Measurements from ENCODE around the gene WNT5B.
A peak's percentile ranks its signal among the peaks of the same experiment; 100 is the strongest.

The WNT5B gene

DNA sequence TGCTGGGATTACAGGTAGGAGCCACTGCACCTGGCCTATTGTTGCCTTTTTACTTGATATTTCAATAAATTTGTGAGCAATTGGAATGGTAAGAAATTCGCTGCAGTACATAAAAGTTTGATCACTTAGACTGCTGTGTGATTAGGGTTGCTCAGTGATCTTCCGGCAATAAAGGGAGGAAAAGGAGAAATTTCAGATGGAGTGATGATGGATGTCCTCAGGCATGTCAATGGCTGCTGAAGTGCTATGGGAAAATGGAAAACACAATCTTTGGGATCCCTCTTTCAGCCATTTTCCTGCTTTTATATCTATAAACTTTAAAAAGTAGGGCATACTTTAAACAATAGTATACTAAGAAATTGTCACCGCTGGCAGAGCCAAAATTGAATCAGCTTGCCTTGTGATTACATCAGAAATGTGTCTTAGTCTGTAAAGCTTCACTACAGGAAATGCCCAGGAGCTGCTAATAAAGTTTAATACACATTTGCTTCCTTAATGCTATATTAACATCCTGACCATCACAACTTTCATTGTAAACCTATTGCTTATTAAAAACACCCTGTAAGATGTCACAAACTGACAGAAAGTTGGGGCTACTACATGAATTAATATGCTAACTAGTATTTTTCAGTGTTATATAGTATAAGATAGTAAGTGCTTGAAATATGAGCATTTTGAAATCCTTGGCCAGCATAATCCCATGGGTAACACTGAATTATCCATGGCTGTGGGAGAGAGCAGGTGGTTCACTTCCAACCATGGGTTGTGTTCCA lies 20.9 kb upstream of the WNT5B start:
- H3K4me3 ChIP-seq (ENCODE audit: low read depth, low read length): no peak overlapping the region
- peak; percentile 56 for DNase-seq (ENCODE audit: low read depth)
- TF ChIP-seq, protein P1, sequence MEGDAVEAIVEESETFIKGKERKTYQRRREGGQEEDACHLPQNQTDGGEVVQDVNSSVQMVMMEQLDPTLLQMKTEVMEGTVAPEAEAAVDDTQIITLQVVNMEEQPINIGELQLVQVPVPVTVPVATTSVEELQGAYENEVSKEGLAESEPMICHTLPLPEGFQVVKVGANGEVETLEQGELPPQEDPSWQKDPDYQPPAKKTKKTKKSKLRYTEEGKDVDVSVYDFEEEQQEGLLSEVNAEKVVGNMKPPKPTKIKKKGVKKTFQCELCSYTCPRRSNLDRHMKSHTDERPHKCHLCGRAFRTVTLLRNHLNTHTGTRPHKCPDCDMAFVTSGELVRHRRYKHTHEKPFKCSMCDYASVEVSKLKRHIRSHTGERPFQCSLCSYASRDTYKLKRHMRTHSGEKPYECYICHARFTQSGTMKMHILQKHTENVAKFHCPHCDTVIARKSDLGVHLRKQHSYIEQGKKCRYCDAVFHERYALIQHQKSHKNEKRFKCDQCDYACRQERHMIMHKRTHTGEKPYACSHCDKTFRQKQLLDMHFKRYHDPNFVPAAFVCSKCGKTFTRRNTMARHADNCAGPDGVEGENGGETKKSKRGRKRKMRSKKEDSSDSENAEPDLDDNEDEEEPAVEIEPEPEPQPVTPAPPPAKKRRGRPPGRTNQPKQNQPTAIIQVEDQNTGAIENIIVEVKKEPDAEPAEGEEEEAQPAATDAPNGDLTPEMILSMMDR (conservative IDR thresholded peaks at IDR 0.05; ENCODE audit: low read depth, low read length): no peak

DNA sequence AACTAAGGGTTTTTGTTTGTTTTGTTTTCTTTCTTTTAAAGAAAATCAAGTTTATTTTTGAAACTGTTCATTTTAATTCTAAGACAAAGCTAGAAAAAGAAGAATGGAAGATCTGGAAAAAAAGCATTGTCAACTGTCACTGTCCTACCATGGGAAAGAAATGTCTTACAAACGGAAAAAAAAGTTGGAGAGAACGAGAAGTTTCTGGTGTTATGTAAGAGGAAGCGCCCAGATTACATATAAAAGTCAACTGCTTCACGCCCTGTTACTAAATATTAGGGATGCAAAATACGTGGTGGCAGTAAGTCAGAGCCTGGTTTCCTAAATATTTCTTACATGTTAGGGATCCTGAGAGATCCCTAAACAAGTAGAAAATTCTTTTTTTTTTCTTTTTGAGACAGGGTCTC lies 20.3 kb upstream of the WNT5B start:
- no peak overlapping the region for H3K4me3 ChIP-seq (ENCODE audit: low read depth, low read length)

DNA sequence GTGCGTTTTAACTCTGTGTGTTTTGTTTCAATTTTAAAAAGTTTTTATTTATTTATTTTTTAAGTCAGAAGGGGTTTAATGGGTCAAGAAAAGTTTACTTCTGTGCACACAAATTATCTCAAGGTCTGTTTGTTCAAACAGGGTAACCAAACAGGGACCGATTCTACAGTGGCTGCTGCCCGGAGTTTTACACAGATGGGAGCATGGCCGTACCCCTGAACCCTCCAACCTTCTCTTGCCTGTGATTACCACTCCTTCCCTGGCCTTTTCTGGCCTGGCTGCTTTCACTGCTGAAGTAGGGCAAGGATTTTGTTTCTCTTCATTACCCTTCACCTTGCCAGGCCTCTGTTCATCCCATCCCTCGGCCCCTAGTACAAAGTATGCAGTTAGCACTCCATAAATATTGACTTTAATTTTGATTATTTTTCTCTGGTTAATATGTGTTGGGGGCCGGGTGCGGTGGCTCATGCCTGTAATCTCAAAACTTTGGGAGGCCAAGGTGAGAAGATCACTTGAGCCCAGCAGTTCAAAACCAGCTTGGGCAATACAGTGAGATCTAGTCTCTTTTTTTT lies 18.9 kb upstream of the WNT5B start:
- no peak for DNase-seq (ENCODE audit: low read depth)
- TF ChIP-seq, protein P1 (conservative IDR thresholded peaks at IDR 0.05; ENCODE audit: low read depth, low read length): no peak

More for the DNA sequence above, 20.3 kb upstream of the WNT5B start:
- no peak for DNase-seq (ENCODE audit: low read depth)
- TF ChIP-seq, protein P1 (conservative IDR thresholded peaks at IDR 0.05; ENCODE audit: low read depth, low read length): no peak

DNA sequence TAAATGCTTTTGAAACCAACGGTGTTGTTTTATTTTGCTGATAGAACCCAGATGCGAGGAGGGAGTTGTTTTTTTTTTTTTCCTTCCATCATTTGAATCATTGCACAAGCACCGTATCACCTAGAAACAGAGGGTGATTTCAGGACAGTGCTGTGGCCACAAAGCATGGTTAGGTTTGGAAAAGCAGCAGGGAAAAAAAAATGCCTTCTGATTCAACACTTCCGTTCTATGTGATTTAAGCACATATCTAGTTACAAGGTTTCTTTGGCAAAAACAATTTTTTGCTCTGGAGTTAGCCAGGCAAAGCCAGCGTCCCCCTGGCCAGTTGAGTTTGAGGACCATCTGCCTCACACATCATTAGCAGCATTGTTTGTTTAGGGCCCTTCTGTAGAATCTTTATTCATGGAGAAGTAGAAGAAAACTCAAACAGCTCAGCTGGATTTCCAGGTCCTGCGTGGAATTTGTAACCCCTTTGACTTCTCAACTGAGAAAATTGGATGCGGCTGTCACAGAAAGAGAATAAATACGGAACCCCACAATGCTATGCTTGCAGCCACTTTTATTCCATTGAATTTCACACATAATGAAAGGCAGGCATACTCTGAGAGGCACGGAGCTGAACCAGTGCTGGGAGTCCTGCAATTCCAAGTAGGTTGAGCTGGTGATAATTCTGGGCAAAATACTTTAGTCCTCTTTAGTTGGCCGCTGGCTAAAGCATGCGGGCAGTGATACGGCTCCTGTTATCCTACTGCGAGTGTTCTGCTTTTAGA lies 17.0 kb upstream of the WNT5B start:
- TF ChIP-seq, protein P1 (conservative IDR thresholded peaks at IDR 0.05; ENCODE audit: low read depth, low read length): no peak
- peak overlapping the region; percentile 31 for H3K4me3 ChIP-seq (ENCODE audit: low read depth, low read length)
- peak; percentile 97 for DNase-seq (ENCODE audit: low read depth)

More for the DNA sequence above, 18.9 kb upstream of the WNT5B start:
- no peak overlapping the region for H3K4me3 ChIP-seq (ENCODE audit: low read depth, low read length)

DNA sequence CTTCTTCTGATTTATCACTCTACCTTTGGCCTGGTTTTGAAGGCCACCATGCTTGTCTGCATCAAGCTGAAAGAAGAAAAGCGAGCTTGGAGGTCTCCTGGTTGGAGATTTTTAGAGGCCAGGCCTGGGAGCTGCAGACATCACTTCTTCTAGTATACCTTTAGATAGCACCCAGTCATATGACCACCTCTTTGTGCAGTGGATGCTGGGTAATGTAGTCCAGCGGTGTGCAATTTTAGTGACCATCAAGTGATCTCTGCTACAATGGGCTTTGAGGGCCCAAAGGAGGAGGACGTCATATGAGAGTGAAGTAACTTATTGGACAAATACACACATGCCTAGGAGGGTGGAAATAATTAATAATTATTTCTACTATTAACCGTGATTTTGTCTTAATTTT lies 15.2 kb upstream of the WNT5B start:
- TF ChIP-seq, protein P1 (conservative IDR thresholded peaks at IDR 0.05; ENCODE audit: low read depth, low read length): no peak
- DNase-seq (ENCODE audit: low read depth): no peak
- H3K4me3 ChIP-seq (ENCODE audit: low read depth, low read length): no peak overlapping the region

DNA sequence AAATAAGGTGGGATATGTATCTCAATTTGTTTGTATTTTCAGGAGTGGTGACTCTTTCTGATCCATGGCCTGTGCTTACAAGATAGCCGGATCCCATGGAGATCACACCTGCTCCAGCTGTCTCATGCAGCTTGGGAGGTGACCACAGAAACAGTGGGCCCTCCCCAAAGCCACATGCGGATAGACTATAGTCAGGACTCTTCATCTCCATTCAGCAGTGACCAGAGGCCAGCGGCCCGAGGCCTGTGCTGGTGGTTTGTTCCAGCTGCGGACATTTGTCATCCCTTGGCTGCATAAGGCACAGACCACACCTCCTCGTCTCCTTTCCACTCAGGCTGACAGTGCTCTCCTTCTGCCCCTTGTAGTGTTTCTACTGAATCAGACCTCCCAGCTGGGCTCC lies 14.7 kb upstream of the WNT5B start:
- TF ChIP-seq, protein P1 (conservative IDR thresholded peaks at IDR 0.05; ENCODE audit: low read depth, low read length): no peak
- no peak for DNase-seq (ENCODE audit: low read depth)

More for the DNA sequence above, 14.7 kb upstream of the WNT5B start:
- no peak overlapping the region for H3K4me3 ChIP-seq (ENCODE audit: low read depth, low read length)

Data from choroid plexus epithelial cell (primary cell).